Cardiac muscle cell (in vitro differentiated cells and primary cell): ENCODE data around the gene CEMIP2. TPM values are rescaled to one million over a fixed set of nuclear protein-coding genes. Genes with fewer than 3 reads are reported as not detected.

ENCODE experiments used
- DNase-seq, 2 donors: peaks; one replicate each; pipeline versions ENCODE4 v3.0.0 to v3.0.0-alpha.2; 2010 to 2017; ENCODE audit warnings: low read depth in 1 of 2, low spot score in 1 of 2
- H3K27ac ChIP-seq: fragments of 200-600 bp; sonication (generic); 2 replicates; pipeline ENCODE4 v1.5.1; 2016
- H3K27me3 ChIP-seq: fragments of 200-600 bp; sonication (generic); 2 replicates; pipeline ENCODE4 v1.6.0; 2016; ENCODE audit warnings: control low read depth
- H3K36me3 ChIP-seq: fragments of 200-600 bp; sonication (generic); 2 replicates; pipeline ENCODE4 v1.5.1; 2016; ENCODE audit warnings: control low read depth
- H3K4me1 ChIP-seq: fragments of 200-600 bp; sonication (generic); 2 replicates; pipeline ENCODE4 v1.8.1; 2017; ENCODE audit warnings: low read depth, mild to moderate bottlenecking, mixed run types
- H3K4me3 ChIP-seq: fragments of 200-600 bp; sonication (generic); 2 replicates; pipeline ENCODE4 v1.5.1; 2016; ENCODE audit warnings: mild to moderate bottlenecking
- H3K9me3 ChIP-seq: fragments of 200-600 bp; sonication (generic); 2 replicates; pipeline ENCODE4 v1.5.1; 2017; ENCODE audit warnings: low read depth, mild to moderate bottlenecking, control low read depth
- CTCF ChIP-seq: IDR thresholded peaks from 2 replicates; pipeline ENCODE4 v1.5.1; 2012; ENCODE audit warnings: low read depth, mild to moderate bottlenecking, low read length
- polyA plus RNA-seq: library from polyadenylated mRNA; unstranded; fragments of >200 nt; fragmentation: Nextera tagmentation; extraction: Ambion mirVana; gene quantifications from 2 replicates; pipeline ENCODE4 v1.2.1, GENCODE V29; 2016
- total RNA-seq: library from RNA; depleted of rRNA; stranded (reverse); fragments of >200 nt; gene quantifications from 2 replicates; pipeline ENCODE4 v1.2.3, GENCODE V29; 2016

CEMIP2 gene
- total and polyA plus RNA-seq, 2 experiments from 2014 or later: 15.9 to 16.5 TPM

GRCh38 chr9:71642056-71642455 lies 126.3 kb downstream of the CEMIP2 start:
- H3K9me3 ChIP-seq: no peaks in the 10 kb centered on the region
- H3K36me3 ChIP-seq: no peaks in the 10 kb centered on the region
- H3K27me3 ChIP-seq: no peaks in the 10 kb centered on the region
- TF ChIP-seq CTCF: no peak
- no peaks in the 10 kb centered on the region for H3K4me1 ChIP-seq
- H3K27ac ChIP-seq: no peak overlapping the region
- no peak for DNase-seq
- H3K4me3 ChIP-seq: no peak overlapping the region

GRCh38 chr9:71638627-71639026 lies 129.7 kb downstream of the CEMIP2 start:
- no peak for TF ChIP-seq CTCF
- Histone ChIP-seq H3K27me3 (no peaks in the 10 kb centered on the region), H3K9me3 (no peaks in the 10 kb centered on the region), H3K4me3 (no peak overlapping the region), H3K4me1 (peaks cover 8% of the 10 kb centered on the region), H3K27ac (no peak overlapping the region), H3K36me3 (no peaks in the 10 kb centered on the region)
- DNase-seq: peak in 1 of 2 donors; percentile 34

DNA sequence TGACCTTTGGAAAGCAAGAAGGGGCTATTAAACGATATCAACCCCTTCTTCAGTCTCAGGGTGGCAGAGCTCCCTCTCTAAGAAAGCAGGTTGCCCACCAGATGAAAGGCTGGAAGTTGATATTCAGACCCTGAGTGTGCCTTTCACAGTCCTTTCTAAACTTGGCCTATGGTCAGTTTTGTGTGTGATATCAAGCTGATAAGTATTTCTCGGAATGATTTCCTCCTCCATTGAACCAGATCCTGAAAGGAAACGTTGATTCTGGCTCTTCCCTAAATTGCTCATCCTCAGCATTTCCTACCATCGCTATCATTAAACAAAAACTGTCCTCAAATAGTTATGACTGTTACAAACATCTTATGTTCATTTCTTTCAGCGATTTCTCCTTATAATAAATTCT lies 130.4 kb downstream of the CEMIP2 start:
- DNase-seq: no peak
- TF ChIP-seq CTCF: no peak
- no peak overlapping the region for H3K27ac ChIP-seq

DNA sequence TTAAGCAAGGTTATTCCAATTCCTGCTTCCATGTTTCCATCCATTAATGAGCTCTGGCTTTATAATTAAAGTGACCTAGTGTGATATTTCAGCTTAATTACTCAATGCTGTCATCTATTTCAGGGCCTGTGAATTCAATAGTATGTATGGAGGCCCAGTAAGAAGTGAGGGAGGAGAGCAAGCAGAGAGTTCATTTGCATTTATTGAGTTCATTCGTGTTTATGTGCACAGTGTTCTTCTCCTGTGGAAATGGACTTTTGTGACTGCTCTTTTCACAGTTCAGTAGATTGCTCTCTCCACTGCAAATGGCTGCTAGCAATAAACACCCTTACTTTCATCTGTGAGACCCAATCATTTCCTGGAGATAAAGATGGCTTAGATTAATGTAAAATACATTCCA lies 130.9 kb downstream of the CEMIP2 start:
- H3K27me3 ChIP-seq: no peaks in the 10 kb centered on the region
- H3K36me3 ChIP-seq: no peaks in the 10 kb centered on the region
- DNase-seq: no peak
- H3K9me3 ChIP-seq: no peaks in the 10 kb centered on the region
- H3K27ac ChIP-seq: no peak overlapping the region
- no peak overlapping the region for H3K4me3 ChIP-seq
- no peak for TF ChIP-seq CTCF
- H3K4me1 ChIP-seq: peaks cover 8% of the 10 kb centered on the region

More for the DNA sequence above, 130.4 kb downstream of the CEMIP2 start:
- Histone ChIP-seq H3K9me3 (no peaks in the 10 kb centered on the region), H3K4me1 (peaks cover 8% of the 10 kb centered on the region), H3K36me3 (no peaks in the 10 kb centered on the region), H3K4me3 (no peak overlapping the region), H3K27me3 (no peaks in the 10 kb centered on the region)

DNA sequence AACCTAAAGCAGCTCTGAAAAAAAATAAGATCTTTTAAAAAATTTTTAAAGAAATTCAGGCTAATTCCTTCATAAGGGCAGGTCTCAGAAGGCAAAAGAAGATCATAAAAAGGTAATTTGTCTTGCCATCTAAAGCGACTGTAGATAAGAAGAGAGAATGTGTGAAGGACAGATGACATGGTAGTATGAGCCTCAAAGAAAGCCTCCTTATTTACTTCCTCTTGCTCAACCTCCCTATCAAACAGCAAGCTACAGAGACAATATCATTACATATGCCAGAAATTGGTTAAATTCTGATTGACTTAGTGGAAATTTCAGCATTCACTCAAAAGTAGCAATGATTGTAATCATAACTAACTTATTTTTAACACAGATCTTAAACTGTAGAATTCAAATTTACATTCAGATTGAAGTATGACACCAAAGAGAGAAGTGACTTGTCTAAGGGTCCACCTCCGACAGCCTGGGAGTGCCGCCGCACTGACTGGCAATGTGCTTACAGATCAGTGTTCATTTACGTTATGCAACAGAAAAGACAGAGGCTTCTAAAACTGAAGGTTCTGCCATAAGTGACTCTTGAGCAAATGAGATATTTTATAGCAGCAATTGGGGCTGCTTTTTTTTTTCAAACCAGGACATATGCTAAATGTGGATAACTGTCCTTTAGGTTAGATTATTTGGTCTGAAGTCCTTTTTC lies 132.0 kb downstream of the CEMIP2 start:
- no peaks in the 10 kb centered on the region for H3K27me3 ChIP-seq
- peaks cover 8% of the 10 kb centered on the region for H3K4me1 ChIP-seq
- H3K9me3 ChIP-seq: no peaks in the 10 kb centered on the region
- no peak overlapping the region for H3K27ac ChIP-seq
- H3K4me3 ChIP-seq: no peak overlapping the region
- TF ChIP-seq CTCF: no peak
- no peak for DNase-seq
- H3K36me3 ChIP-seq: no peaks in the 10 kb centered on the region
